Mucosa of stomach (tissue), 1 donor: ENCODE measurements around the gene CAMK1G.

ENCODE experiments used
- H3K27me3 ChIP-seq: one replicate; pipeline ENCODE4 v1.7.0; 2013; ENCODE audit warnings: mild to moderate bottlenecking, low read length; ENCODE audit not compliant: control insufficient read depth, insufficient read depth
- H3K36me3 ChIP-seq: one replicate; pipeline ENCODE4 v1.7.0; 2013; ENCODE audit warnings: low read length; ENCODE audit not compliant: control insufficient read depth, insufficient read depth
- H3K4me1 ChIP-seq: one replicate; pipeline ENCODE4 v1.7.0; 2013; ENCODE audit warnings: mild to moderate bottlenecking, low read length; ENCODE audit not compliant: control insufficient read depth, insufficient read depth
- H3K4me3 ChIP-seq: one replicate; pipeline ENCODE4 v1.7.0; 2013; ENCODE audit warnings: low read length
- H3K9ac ChIP-seq: one replicate; pipeline ENCODE4 v1.7.0; 2013; ENCODE audit warnings: mild to moderate bottlenecking, low read length, moderate library complexity
- H3K9me3 ChIP-seq: one replicate; pipeline ENCODE4 v1.7.0; 2013; ENCODE audit warnings: mild to moderate bottlenecking, low read length, moderate library complexity; ENCODE audit not compliant: control insufficient read depth
- donor health status: Pancreatic carcinoma.

CAMK1G gene

DNA sequence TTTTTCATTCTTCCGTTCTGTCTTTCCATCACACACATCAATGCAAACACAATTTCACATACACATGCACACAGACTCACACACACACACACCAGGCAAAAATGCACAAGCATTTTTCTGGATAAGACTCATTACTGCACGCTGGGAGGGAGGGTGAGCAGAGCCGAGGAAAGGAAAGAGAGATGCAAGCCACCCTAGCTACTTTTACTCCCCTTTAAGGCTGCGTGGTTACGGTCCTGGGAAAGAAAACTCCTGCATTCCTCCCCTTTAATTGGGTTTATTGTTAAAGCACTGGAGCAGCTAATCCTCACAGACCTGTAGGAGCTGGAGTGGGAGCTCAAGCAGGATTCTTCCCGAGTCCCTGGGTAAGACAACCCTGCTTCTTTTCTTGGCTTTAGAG lies at the start of gene CAMK1G:
Gene CAMK1G (plus strand): TSS at position 307 of the 400 bp plus-strand sequence. CDS start 11,270 bp downstream, outside the sequence.
- Histone ChIP-seq H3K4me1 (peaks cover 8% of the 10 kb centered on the region), H3K4me3 (no peak within 1 kb of the TSS), H3K36me3 (no peaks in the 10 kb centered on the region), H3K9me3 (no peaks in the 10 kb centered on the region), H3K27me3 (peaks cover 40% of the 10 kb centered on the region), H3K9ac (no peak within 1 kb of the TSS)

DNA sequence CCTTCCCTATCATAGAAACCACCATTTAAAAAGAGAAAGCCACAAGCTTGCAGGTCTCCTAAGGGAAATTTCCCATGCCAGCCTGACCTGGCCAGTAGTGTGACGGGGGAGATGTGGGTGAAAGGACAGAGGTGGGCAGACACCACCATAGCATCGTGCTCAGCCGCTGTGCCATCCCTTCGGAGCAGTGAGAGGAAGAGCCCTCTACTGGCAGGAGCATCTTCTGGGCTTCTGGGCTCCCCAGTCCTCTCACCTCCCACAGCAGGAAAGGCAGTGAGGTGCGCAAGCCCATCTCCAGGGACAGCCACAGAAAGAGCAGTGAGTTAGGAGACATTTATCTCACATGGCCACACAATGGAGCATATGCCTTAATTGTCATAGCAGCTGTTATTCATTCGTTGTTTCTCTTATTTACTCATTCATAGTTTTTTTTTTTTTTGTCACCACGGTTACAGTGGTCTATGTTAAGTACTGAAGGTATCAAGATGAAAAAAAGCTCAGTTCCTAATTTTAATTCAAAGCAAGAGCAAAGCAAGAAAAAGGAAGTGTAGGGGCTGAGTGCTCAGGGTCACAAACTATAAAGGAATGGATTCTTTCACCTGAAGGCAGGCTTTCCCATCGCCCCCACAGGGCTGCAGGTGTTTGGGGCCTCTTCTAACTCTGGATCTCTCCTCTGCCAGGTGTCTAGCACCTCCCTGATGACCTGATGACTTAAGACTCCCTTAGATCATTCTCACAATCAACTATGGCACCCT lies 48.8 kb upstream of the CAMK1G start:
- Histone ChIP-seq H3K36me3 (no peaks in the 10 kb centered on the region), H3K4me3 (no peak overlapping the region), H3K27me3 (no peaks in the 10 kb centered on the region), H3K9me3 (no peaks in the 10 kb centered on the region), H3K9ac (no peak overlapping the region), H3K4me1 (peaks cover 11% of the 10 kb centered on the region)

DNA sequence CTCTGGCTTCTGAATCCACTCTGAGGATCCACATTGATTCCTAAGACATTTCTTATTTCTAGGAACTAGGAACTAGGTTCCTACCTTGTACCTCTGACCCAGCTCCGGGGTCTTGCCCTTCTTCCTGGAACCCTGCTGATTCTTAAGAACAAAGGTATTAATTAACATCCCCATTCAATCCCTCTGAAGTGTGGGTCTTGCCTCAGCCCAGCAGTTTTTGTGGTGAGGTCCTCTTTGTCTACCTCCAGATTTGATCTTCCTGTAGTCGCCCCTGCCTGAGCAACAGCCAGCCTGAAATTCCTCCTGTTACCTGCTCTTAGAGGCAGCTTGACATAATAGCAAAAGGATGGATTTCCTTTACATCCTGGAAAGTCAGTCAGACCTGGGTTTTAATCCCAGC lies 46.7 kb upstream of the CAMK1G start:
- Histone ChIP-seq H3K4me3 (no peak overlapping the region), H3K36me3 (no peaks in the 10 kb centered on the region), H3K27me3 (no peaks in the 10 kb centered on the region), H3K4me1 (no peaks in the 10 kb centered on the region), H3K9ac (no peak overlapping the region), H3K9me3 (no peaks in the 10 kb centered on the region)

DNA sequence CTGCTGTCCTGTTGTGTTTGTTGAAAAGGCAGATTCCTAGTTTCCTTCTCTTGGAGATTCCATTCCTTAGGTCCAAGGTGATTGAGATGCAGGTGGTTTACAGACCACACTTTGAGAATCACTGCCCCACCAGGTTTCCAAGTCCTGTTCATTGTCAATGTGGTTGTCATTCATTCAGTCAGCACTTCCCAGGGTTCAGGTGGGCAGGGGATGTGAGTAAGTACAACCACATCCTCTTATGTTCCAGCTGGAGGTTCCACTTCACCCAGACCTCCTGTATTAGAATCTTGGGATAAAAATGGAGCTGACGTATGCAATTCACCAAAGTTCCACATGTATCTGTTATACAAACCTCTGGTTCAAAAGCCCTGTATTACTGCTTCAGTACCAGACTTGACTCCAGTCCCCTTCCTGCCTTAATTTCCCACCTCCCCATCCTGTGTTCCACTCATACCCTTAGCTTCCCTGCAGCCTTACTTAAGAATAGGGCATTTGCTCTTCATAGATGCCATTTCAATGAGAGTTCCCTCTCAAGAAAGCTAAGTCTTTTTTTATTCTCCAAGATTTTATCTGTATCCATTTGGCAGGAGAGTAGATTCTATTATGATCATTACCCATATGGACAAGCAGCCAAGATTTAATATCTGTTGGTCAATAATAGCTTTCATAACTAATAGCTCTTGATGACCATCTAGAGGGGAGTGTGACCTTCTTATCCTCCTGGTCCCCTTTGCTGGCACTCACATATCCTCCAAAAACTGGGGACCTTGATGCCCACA lies 46.0 kb upstream of the CAMK1G start:
- Histone ChIP-seq H3K9ac (no peak overlapping the region), H3K9me3 (no peaks in the 10 kb centered on the region), H3K4me3 (no peak overlapping the region), H3K36me3 (no peaks in the 10 kb centered on the region), H3K4me1 (no peaks in the 10 kb centered on the region), H3K27me3 (no peaks in the 10 kb centered on the region)

DNA sequence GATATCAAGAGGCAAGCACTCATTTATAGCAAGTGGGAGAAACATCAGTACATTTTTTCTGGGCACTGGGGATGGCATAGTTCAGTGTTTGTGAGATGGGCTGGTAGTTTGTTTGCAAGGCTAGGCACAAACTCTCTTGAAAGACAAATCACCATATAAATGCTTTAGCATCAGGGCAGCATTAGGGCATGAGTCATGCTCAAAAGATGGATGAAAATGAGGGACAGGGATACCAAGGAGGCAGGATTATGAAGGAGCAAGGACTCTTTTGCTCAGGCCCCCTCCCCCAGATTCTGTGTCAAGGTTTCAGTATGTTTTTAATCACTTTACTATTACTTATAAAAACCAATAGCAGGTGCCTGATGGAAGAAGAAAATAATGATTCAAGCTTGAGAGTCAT lies 43.9 kb upstream of the CAMK1G start:
- Histone ChIP-seq H3K27me3 (no peaks in the 10 kb centered on the region), H3K36me3 (no peaks in the 10 kb centered on the region), H3K9ac (no peak overlapping the region), H3K4me3 (no peak overlapping the region), H3K9me3 (no peaks in the 10 kb centered on the region), H3K4me1 (no peaks in the 10 kb centered on the region)

DNA sequence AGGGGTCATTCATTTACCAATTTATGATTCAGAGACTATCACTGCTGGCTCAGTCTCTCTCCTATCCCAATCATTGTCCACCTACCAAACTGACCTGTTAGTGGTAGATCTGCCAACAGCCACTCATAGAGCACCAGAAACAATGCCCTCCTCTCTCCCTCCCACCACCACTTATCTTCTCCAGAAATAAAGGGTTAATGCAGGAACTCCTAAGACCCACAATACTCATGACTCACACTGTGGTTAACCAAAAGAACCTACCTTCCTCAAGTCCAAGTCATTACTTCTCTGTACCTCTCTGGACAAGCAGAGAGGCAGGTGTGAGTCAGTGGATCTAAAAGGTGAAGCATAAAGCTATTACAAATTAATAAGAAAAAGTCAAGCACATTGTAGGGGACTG lies 40.9 kb upstream of the CAMK1G start:
- Histone ChIP-seq H3K4me1 (no peaks in the 10 kb centered on the region), H3K9ac (no peak overlapping the region), H3K4me3 (no peak overlapping the region), H3K27me3 (no peaks in the 10 kb centered on the region), H3K9me3 (no peaks in the 10 kb centered on the region), H3K36me3 (no peaks in the 10 kb centered on the region)

DNA sequence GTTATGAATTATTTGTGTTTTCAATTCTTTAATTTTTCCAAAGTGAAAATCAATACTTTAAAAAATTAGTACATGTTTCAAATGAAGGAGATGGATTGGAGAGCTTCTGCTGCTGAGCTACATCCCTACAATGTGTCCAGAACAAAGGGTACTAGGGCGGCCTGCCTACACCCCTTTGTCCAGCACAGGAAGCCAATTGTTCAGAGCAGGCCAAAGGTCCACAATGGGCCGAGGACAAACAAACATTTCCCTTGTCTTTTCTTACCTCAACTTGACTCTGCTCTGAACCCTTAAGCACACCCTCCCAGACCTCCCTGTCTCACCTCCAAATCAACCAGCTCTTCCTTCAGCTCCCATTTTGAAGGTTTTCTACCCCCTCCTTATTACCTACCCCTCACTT lies 39.4 kb upstream of the CAMK1G start:
- Histone ChIP-seq H3K9me3 (no peaks in the 10 kb centered on the region), H3K36me3 (no peaks in the 10 kb centered on the region)

DNA sequence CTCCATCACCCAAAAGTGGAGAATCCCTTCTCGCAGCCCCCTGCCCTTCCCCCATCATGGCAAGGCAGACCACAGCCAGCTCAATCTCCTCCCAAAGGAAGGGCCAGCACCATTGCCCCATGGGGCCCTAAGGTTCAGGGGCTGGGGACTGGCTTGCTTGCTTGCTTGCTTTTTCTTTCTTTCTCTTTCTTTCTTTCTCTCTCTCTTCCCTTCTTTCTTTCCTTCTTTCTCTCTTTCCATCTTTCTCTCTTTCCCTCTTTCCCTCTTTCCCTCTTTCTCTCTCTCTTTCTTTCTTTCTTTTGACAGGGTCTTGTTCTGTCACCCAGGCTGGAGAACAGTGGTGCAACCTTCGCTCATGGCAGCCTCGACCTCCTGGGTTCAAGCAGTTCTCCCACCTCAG lies 38.1 kb upstream of the CAMK1G start:
- Histone ChIP-seq H3K4me1 (no peaks in the 10 kb centered on the region), H3K9ac (no peak overlapping the region)

More for the DNA sequence above, 39.4 kb upstream of the CAMK1G start:
- H3K4me1 ChIP-seq = no peaks in the 10 kb centered on the region
- no peak overlapping the region for H3K4me3 ChIP-seq
- no peaks in the 10 kb centered on the region for H3K27me3 ChIP-seq
- H3K9ac ChIP-seq = no peak overlapping the region

DNA sequence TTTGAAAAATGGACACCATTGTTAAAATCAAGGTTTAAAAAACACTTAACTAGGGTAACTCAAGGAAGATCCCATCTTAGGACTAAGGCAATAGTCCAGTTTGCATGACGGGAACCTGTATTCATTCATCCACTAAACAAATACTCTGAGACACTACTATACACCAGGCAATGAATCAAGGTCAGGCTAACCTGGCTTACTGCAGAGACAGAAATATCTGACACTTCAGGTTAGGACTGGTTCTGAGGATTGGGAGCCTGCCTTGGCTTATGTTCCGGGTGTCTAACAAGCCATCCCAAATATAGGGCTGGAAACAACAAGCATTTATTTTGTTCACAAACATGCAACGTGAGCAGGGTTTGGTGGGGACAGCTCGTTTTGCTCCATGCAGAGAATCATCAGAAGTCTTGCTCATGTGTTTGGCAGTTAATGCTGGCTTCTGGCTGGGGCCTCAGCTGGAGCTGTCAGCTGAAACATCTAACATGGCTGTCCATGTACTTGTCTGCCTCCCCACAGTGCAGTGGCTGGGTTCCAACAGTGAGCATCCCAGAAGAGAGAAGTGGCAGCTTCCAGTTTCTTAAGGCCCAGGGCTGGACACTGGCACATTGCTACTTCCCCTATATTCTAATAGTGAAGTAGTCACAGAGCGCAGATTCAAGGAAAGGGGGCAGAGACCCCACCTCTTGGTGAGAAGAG lies 37.0 kb upstream of the CAMK1G start:
- H3K27me3 ChIP-seq = no peaks in the 10 kb centered on the region
- no peak overlapping the region for H3K4me3 ChIP-seq
- no peaks in the 10 kb centered on the region for H3K36me3 ChIP-seq
- no peaks in the 10 kb centered on the region for H3K4me1 ChIP-seq
- no peaks in the 10 kb centered on the region for H3K9me3 ChIP-seq
- no peak overlapping the region for H3K9ac ChIP-seq

More for the DNA sequence above, 38.1 kb upstream of the CAMK1G start:
- Histone ChIP-seq H3K36me3 (no peaks in the 10 kb centered on the region), H3K9me3 (no peaks in the 10 kb centered on the region), H3K27me3 (no peaks in the 10 kb centered on the region), H3K4me3 (no peak overlapping the region)

DNA sequence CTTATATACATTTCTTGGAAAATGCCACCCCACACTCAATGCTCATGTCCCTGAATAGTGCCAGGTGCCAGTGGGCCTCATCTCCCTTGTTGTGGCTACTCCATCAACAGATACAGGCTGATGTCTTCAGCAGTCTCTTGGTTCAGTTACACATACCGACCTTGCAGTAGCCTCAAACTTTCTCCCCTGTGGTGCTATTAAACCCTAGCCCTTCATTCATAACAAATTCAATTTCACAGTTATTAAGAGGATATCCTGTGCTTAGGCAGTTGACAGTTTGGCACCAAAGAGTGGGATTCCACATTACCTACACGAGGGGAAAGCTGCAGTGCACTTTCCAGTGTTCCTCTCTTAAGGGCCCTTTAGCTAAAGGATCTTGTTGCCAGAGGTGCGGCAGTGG lies 35.9 kb upstream of the CAMK1G start:
- no peaks in the 10 kb centered on the region for H3K36me3 ChIP-seq

DNA sequence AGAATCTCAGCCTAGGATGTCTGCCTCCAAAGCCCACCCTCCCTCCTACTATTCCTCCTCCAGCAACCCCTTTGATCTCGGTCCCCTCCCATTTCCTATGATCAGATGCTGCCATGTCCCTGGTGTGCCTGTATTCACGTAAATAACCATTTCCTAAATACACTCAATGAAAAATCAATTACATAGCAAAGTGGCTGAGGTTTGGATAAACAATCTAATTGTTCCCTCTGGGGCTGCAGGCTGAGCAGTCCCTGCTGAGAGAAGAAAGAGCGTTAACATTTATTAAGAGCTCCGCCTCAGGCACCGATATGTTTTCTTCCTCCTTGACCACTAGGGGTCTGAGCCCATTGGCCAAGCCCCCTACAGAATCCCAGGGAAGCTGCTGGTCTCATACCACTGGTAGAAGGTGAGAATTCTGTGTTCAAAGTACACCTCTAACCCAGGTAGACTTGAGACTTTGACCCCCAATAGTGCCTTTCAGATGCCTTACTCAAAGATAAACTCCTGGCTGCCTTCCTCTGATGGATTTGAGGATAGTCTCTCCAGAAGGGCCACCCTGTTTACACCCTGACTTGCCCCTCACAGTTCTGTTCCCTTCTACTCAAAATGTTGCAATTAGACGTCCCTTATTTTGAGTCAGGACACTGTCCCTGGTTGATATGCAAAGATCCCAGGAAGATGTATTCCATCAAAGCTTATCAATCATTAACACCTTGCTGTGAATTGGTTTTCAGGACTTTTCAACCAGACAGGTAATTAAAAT lies 33.9 kb upstream of the CAMK1G start:
- no peak overlapping the region for H3K9ac ChIP-seq
- no peaks in the 10 kb centered on the region for H3K4me1 ChIP-seq
- H3K36me3 ChIP-seq = no peaks in the 10 kb centered on the region
- no peaks in the 10 kb centered on the region for H3K9me3 ChIP-seq
- H3K4me3 ChIP-seq = no peak overlapping the region
- H3K27me3 ChIP-seq = no peaks in the 10 kb centered on the region

More for the DNA sequence above, 35.9 kb upstream of the CAMK1G start:
- no peak overlapping the region for H3K9ac ChIP-seq
- no peaks in the 10 kb centered on the region for H3K9me3 ChIP-seq
- no peak overlapping the region for H3K4me3 ChIP-seq
- no peaks in the 10 kb centered on the region for H3K4me1 ChIP-seq
- no peaks in the 10 kb centered on the region for H3K27me3 ChIP-seq
